ENCODE measurements around the gene LYRM4. TPM values are rescaled to one million over a fixed set of nuclear protein-coding genes. Genes with fewer than 3 reads are reported as not detected.

Gene LYRM4
- total RNA-seq, 2 experiments from 2014 or later: 24.8 to 28.1 TPM

DNA sequence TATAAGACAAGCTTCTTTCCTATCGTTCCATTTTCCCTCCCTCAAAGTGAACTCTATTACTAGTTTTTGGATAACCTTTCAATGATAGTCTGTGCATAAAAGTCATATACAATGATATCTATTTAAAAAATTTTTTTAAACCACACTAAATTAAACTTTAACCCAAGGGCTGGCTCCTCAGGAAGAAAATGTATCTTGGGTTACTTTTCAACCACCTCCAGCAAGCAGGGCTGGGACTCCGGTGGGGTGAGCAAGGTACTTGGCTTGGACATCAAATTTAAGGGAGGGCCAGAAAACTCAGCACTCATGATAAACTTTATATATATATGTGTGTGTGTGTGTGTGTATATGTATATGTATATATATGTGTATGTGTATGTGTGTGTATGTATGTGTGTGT is 189.5 kb downstream of the LYRM4 start:
- Histone ChIP-seq H3K36me3 (ENCODE audit: insufficient read depth, low read length) (no peaks in the 10 kb centered on the region), H3K27me3 (ENCODE audit: control insufficient read depth in 1 of 2, insufficient read depth in 2 of 2, low read length in 2 of 2) (no peaks in the 10 kb centered on the region), H3K9me3 (ENCODE audit: control insufficient read depth in 1 of 2, insufficient read depth in 1 of 2, low read length in 2 of 2) (peaks cover 0 to 5% of the 10 kb centered on the region in 2 experiments), H3K4me1 (ENCODE audit: insufficient read depth, low read length) (no peaks in the 10 kb centered on the region), H3K4me3 (ENCODE audit: low read length) (no peak overlapping the region), H3K27ac (ENCODE audit: low read depth in 1 of 2, low read length in 2 of 2) (no peak overlapping the region)
- intact Hi-C loops (cut with DNase I, micrococcal nuclease): no loop called here
- DNase-seq (no peak), ATAC-seq (ENCODE audit: poor library complexity) (no peak)
- TF ChIP-seq, protein P1, sequence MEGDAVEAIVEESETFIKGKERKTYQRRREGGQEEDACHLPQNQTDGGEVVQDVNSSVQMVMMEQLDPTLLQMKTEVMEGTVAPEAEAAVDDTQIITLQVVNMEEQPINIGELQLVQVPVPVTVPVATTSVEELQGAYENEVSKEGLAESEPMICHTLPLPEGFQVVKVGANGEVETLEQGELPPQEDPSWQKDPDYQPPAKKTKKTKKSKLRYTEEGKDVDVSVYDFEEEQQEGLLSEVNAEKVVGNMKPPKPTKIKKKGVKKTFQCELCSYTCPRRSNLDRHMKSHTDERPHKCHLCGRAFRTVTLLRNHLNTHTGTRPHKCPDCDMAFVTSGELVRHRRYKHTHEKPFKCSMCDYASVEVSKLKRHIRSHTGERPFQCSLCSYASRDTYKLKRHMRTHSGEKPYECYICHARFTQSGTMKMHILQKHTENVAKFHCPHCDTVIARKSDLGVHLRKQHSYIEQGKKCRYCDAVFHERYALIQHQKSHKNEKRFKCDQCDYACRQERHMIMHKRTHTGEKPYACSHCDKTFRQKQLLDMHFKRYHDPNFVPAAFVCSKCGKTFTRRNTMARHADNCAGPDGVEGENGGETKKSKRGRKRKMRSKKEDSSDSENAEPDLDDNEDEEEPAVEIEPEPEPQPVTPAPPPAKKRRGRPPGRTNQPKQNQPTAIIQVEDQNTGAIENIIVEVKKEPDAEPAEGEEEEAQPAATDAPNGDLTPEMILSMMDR (IDR thresholded peaks at IDR 0.05): no peak
- Mint-ChIP-seq H3K27ac (no peak overlapping the region), H3K4me3 (no peak overlapping the region), H3K36me3 (ENCODE audit: low read depth) (no peaks in the 10 kb centered on the region), H3K27me3 (peaks cover 11% of the 10 kb centered on the region), H3K9me3 (no peaks in the 10 kb centered on the region), H3K4me1 (ENCODE audit: low read depth) (no peaks in the 10 kb centered on the region)
- CTCF ChIA-PET: no interaction called here
- POLR2A ChIA-PET: no interaction called here

DNA sequence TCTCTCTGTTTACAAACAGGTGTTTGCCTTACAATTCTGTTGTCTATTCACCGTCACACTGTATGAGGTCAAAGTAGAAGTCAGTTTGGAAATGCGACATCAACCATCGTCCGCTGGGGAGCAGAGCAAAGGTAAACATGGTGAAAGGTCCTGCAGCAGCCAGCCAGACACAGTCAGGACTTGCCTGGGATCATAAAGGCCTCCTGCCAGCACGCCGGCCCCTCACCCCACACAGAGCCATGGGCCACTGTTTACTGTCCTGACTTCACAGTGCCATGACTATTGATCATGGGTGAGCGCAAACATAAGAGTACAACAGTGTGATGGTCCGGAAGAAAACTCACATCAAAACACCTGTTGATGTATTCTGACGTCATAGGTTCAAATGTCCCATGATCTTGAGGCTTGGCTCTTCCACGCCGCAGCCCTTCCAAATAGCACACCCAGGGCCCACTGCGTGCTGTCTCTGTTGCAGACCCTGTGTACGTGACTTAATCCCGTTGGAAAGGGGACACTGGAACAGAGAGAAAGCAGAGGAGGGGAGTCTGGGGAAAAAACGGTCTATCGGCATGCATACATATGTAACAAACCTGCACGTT is 192.5 kb downstream of the LYRM4 start:
- H3K27ac Mint-ChIP-seq: no peak overlapping the region
- CTCF ChIA-PET: no interaction called here
- Histone ChIP-seq H3K27ac (ENCODE audit: low read depth in 1 of 2, low read length in 2 of 2) (no peak overlapping the region), H3K9me3 (ENCODE audit: control insufficient read depth in 1 of 2, insufficient read depth in 1 of 2, low read length in 2 of 2) (peaks cover 0 to 5% of the 10 kb centered on the region in 2 experiments), H3K4me1 (ENCODE audit: insufficient read depth, low read length) (no peaks in the 10 kb centered on the region), H3K27me3 (ENCODE audit: control insufficient read depth in 1 of 2, insufficient read depth in 2 of 2, low read length in 2 of 2) (no peaks in the 10 kb centered on the region), H3K4me3 (ENCODE audit: low read length) (no peak overlapping the region), H3K36me3 (ENCODE audit: insufficient read depth, low read length) (no peaks in the 10 kb centered on the region)
- H3K36me3 Mint-ChIP-seq (ENCODE audit: low read depth): no peaks in the 10 kb centered on the region
- H3K4me1 Mint-ChIP-seq (ENCODE audit: low read depth): no peaks in the 10 kb centered on the region
- ATAC-seq (ENCODE audit: poor library complexity): no peak
- intact Hi-C loops (cut with DNase I, micrococcal nuclease): no loop called here
- no peak overlapping the region for H3K4me3 Mint-ChIP-seq
- H3K27me3 Mint-ChIP-seq: peaks cover 3% of the 10 kb centered on the region
- DNase-seq: no peak
- POLR2A ChIA-PET: no interaction called here
- no peaks in the 10 kb centered on the region for H3K9me3 Mint-ChIP-seq
- TF ChIP-seq, protein P1 (IDR thresholded peaks at IDR 0.05): no peak

DNA sequence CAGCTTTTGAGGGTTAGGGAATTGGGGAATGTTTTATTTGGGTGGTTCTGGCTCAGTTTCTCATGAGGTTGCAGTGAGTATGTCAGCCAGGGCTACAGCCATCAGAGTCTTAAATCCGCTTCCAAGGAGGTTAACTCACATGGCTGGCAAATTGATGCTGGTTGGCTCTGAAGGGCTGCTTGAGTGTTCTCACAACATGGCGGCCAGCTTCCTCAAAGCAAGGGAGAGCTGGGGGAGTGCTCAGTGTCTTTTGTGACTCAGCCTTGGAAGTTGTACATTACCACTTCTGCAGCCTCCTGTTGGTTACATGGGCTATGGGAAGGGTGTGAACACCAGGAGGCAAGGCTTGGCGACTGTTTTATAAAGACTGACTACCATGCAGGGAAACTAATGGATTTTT is 193.4 kb downstream of the LYRM4 start:
- Mint-ChIP-seq H3K27ac (no peak overlapping the region), H3K4me1 (ENCODE audit: low read depth) (no peaks in the 10 kb centered on the region), H3K4me3 (no peak overlapping the region), H3K9me3 (no peaks in the 10 kb centered on the region), H3K36me3 (ENCODE audit: low read depth) (no peaks in the 10 kb centered on the region), H3K27me3 (peaks cover 3% of the 10 kb centered on the region)
- intact Hi-C loops (cut with DNase I, micrococcal nuclease): no loop called here
- Histone ChIP-seq H3K36me3 (ENCODE audit: insufficient read depth, low read length) (no peaks in the 10 kb centered on the region), H3K9me3 (ENCODE audit: control insufficient read depth in 1 of 2, insufficient read depth in 1 of 2, low read length in 2 of 2) (peaks cover 0 to 5% of the 10 kb centered on the region in 2 experiments), H3K4me1 (ENCODE audit: insufficient read depth, low read length) (no peaks in the 10 kb centered on the region), H3K27ac (ENCODE audit: low read depth in 1 of 2, low read length in 2 of 2) (no peak overlapping the region), H3K4me3 (ENCODE audit: low read length) (no peak overlapping the region), H3K27me3 (ENCODE audit: control insufficient read depth in 1 of 2, insufficient read depth in 2 of 2, low read length in 2 of 2) (no peaks in the 10 kb centered on the region)
- CTCF ChIA-PET: no interaction called here
- POLR2A ChIA-PET: no interaction called here
- DNase-seq (no peak), ATAC-seq (ENCODE audit: poor library complexity) (no peak)
- TF ChIP-seq, protein P1 (IDR thresholded peaks at IDR 0.05): no peak

Measured in CD4-positive, alpha-beta T cell (primary cell).